SK-N-MC (cell line): ENCODE data around the gene MOB3A.

Source experiments
- DNase-seq: peaks from one replicate; pipeline ENCODE4 v3.0.0-alpha.2; 2011; ENCODE audit warnings: low read depth, low spot score
- H3K27ac ChIP-seq: fragments of 200-600 bp; sonication (generic); 2 replicates; pipeline ENCODE4 v1.5.1; 2016; ENCODE audit warnings: mixed run types
- H3K36me3 ChIP-seq: fragments of 200-600 bp; sonication (generic); 2 replicates; pipeline ENCODE4 v1.6.1; 2017; ENCODE audit warnings: antibody characterized with exemption, low read length, mixed read lengths; ENCODE audit not compliant: insufficient read depth
- H3K4me3 ChIP-seq: fragments of 200-600 bp; sonication (generic); 2 replicates; pipeline ENCODE4 v1.5.1; 2016
- H3K9ac ChIP-seq: fragments of 200-600 bp; sonication (generic); 2 replicates; pipeline ENCODE4 v1.8.0; 2017; ENCODE audit warnings: mixed run types, mixed read lengths; ENCODE audit not compliant: insufficient read length
- H3K9me3 ChIP-seq: fragments of 200-600 bp; sonication (generic); 2 replicates; pipeline ENCODE4 v1.6.1; 2017; ENCODE audit warnings: low read depth, mild to moderate bottlenecking, antibody characterized with exemption, low read length, moderate library complexity, mixed read lengths
- EZH2 ChIP-seq: fragments of 200-600 bp; sonication (generic); IDR thresholded peaks from one replicate; pipeline ENCODE4 v1.6.1; 2017; ENCODE audit warnings: antibody characterized with exemption
- FOXP2 ChIP-seq: optimal IDR thresholded peaks from 2 replicates; pipeline ENCODE3; 2011; ENCODE audit warnings: mild to moderate bottlenecking, moderate library complexity; ENCODE audit not compliant: insufficient read depth; ENCODE audit errors: extremely low read length, control extremely low read depth
- POLR2AphosphoS5 ChIP-seq: IDR thresholded peaks from 2 replicates; pipeline ENCODE4 v1.6.1; 2012; ENCODE audit warnings: mild to moderate bottlenecking, low read depth, low read length, borderline replicate concordance

MOB3A gene

GRCh38 chr19:2060884-2061494, 35.1 kb downstream of the MOB3A start:
- TF ChIP-seq FOXP2: no peak
- TF ChIP-seq POLR2AphosphoS5: 0 out of 2 replicates have a peak, but pooled peaks have one; percentile 44
- Histone ChIP-seq H3K36me3 (no peaks in the 10 kb centered on the region), H3K9me3 (no peaks in the 10 kb centered on the region), H3K9ac (peak overlapping the region; percentile 96), H3K27ac (peak overlapping the region; percentile 96), H3K4me3 (peak overlapping the region; percentile 97)
- no peak for DNase-seq

DNA sequence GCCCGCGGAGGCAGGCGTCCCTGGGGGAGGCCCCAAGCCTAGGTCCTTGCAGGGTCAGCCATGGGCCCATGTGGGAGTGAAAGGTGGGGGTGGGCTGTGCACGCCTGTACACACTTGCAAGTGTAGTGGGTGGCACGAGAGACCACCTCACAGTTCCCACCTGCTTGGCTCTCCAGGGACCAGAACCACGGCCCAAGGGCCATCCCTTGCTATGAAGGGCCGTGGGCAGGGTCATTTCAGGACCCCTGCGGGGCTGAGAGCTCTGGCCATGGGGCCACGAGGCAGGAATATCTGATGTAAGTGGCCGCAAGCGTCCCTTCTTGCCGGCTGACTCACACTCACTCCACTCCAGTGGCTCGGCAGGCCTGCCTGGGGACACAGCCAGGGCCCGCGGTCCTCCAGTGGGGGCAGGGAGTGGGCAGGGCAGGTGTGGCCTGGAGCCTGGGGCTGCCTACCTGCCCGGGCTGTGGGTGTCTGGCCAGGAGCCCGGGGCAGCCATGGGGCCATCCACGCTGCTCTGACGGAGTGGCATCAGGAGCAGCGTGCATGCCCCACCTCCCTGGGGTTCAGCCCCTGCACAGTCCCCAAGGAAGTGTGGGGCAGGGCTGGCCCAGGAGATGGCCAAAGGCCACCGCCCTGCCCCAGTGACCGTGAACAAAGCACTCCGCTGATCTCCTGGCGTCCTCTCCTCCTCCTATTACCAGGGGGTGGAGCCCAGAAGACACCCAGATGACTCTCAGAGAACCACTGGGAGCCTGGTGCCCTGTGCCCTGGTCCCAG, 36.5 kb downstream of the MOB3A start:
- Histone ChIP-seq H3K36me3 (no peaks in the 10 kb centered on the region), H3K27ac (peak overlapping the region; percentile 96), H3K4me3 (no peak overlapping the region), H3K9ac (peak overlapping the region; percentile 20), H3K9me3 (no peaks in the 10 kb centered on the region)
- no peak for DNase-seq
- TF ChIP-seq POLR2AphosphoS5 (no peak), EZH2 (no peak), FOXP2 (no peak)

GRCh38 chr19:2058570-2059421, 37.3 kb downstream of the MOB3A start:
- Histone ChIP-seq H3K27ac (peak overlapping the region; percentile 88), H3K36me3 (no peaks in the 10 kb centered on the region), H3K9me3 (no peaks in the 10 kb centered on the region), H3K4me3 (no peak overlapping the region), H3K9ac (no peak overlapping the region)
- no peak for DNase-seq
- TF ChIP-seq EZH2: no peak
- TF ChIP-seq POLR2AphosphoS5: no peak
- TF ChIP-seq FOXP2: no peak

DNA sequence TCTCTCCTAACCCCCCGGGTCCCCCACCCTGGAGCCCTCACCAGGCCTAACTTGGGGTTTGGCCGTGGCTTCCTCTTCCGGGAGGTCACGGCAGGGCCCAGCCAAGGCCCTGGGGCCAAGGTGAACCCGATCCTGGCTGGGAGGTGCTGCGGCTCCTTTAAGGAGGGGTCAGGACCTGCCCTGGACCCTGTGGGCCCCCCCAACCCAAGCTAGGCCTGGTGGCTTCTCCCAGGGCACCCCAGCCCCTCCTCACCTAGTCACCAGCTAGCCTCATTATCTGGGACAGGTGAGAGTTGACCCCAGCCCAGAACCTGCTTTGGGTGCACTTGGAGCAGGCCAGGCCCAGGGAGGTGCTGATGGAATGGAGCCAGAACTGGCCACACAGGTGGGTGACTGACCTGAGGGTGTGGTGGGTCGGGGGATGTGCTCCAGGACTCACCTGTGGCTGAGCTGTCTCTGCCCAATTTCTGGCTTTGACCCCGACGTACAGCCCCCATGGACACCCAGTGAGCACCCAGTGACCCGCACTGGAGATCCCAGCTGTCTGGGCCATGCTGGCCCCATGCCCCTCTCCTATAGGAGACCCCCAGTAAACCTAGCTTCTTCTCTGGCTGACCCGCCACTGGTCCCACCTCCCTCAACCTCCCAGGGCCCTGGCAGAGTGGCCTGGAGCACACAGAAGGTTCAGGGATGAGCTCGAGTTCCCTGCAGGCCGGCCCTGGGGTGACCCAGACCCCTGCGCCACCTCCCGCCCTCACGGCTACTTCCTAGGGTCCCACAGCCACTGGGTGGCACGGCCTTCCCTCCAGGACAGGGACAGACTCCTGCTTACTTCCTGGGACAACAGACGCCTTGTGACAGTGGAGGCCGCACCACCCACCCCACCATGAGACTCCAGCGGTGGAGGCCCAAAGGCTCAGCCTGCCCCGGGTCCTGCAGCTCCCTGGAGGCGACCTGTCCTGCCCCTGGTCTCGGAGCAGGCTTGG, 38.3 kb downstream of the MOB3A start:
- DNase-seq: no peak
- Histone ChIP-seq H3K36me3 (no peaks in the 10 kb centered on the region), H3K9ac (no peak overlapping the region), H3K4me3 (no peak overlapping the region), H3K9me3 (no peaks in the 10 kb centered on the region), H3K27ac (peak overlapping the region; percentile 88)
- no peak for TF ChIP-seq POLR2AphosphoS5
- no peak for TF ChIP-seq EZH2
- TF ChIP-seq FOXP2: no peak

- Histone ChIP-seq H3K36me3 (no peaks in the 10 kb centered on the region), H3K9me3 (no peaks in the 10 kb centered on the region), H3K4me3 (no peak overlapping the region), H3K27ac (no peak overlapping the region), H3K9ac (no peak overlapping the region)
- TF ChIP-seq FOXP2 (no peak), EZH2 (no peak), POLR2AphosphoS5 (no peak)
- no peak for DNase-seq
Observed at GRCh38 chr19:2056837-2057192, 39.3 kb downstream of the MOB3A start.

- Histone ChIP-seq H3K27ac (peak overlapping the region; percentile 9; the same call in 1 of the 2 replicates), H3K9me3 (no peaks in the 10 kb centered on the region), H3K9ac (no peak overlapping the region), H3K36me3 (no peaks in the 10 kb centered on the region), H3K4me3 (no peak overlapping the region)
- TF ChIP-seq EZH2: no peak
- no peak for TF ChIP-seq FOXP2
- TF ChIP-seq POLR2AphosphoS5: no peak
- DNase-seq: no peak
Observed at GRCh38 chr19:2055931-2056836, 39.9 kb downstream of the MOB3A start.

- H3K36me3 ChIP-seq: no peaks in the 10 kb centered on the region
- H3K4me3 ChIP-seq: no peak overlapping the region
- TF ChIP-seq POLR2AphosphoS5: no peak
- no peak for TF ChIP-seq FOXP2
- no peak for TF ChIP-seq EZH2
- no peaks in the 10 kb centered on the region for H3K9me3 ChIP-seq
- H3K27ac ChIP-seq: no peak overlapping the region
- no peak overlapping the region for H3K9ac ChIP-seq
- DNase-seq: no peak
Observed at GRCh38 chr19:2054763-2055162, 41.4 kb downstream of the MOB3A start.
